HL-60 (cell line): Measurements from ENCODE around the gene ADAM12.

Source experiments
- GABPA ChIP-seq: IDR thresholded peaks from 2 replicates; pipeline ENCODE4 v1.6.1; 2012; ENCODE audit warnings: low read depth
- SPI1 ChIP-seq: IDR thresholded peaks from 2 replicates; pipeline ENCODE4 v1.6.1; 2012; ENCODE audit warnings: low read depth, mild to moderate bottlenecking, borderline replicate concordance
- TF ChIP-seq, protein P1 (sequence below): IDR thresholded peaks from one replicate; pipeline ENCODE4 v1.5.1; 2011; ENCODE audit warnings: low read length, control low read depth, inconsistent platforms; ENCODE audit not compliant: insufficient read depth
- TF ChIP-seq, protein P2 (sequence below): IDR thresholded peaks from 2 replicates; pipeline ENCODE4 v1.6.1; 2012; ENCODE audit warnings: low read depth; ENCODE audit not compliant: insufficient replicate concordance

DNA sequence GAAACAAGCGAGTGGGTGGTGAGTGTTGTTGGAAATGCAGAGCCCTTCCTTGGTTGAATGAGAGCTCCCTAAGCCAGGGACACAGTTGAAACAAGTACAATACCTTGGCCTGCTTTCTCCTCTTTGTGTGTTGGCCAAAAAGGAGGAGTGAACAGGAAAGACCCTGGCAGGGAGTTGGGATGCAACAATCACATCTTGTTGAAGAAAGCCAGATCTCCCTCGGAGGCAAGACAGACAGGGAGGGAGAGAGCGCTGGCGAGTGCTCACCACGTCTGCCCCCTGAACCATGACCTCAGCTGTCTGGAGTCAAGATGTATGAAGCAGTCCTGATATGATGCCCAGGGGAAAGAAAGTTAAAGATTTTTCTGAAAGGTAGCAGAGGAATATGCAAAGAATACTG, 66.8 kb downstream of the ADAM12 start:
- TF ChIP-seq, protein P1, sequence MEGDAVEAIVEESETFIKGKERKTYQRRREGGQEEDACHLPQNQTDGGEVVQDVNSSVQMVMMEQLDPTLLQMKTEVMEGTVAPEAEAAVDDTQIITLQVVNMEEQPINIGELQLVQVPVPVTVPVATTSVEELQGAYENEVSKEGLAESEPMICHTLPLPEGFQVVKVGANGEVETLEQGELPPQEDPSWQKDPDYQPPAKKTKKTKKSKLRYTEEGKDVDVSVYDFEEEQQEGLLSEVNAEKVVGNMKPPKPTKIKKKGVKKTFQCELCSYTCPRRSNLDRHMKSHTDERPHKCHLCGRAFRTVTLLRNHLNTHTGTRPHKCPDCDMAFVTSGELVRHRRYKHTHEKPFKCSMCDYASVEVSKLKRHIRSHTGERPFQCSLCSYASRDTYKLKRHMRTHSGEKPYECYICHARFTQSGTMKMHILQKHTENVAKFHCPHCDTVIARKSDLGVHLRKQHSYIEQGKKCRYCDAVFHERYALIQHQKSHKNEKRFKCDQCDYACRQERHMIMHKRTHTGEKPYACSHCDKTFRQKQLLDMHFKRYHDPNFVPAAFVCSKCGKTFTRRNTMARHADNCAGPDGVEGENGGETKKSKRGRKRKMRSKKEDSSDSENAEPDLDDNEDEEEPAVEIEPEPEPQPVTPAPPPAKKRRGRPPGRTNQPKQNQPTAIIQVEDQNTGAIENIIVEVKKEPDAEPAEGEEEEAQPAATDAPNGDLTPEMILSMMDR: no peak
- TF ChIP-seq SPI1 (no peak), GABPA (no peak)
- TF ChIP-seq, protein P2, sequence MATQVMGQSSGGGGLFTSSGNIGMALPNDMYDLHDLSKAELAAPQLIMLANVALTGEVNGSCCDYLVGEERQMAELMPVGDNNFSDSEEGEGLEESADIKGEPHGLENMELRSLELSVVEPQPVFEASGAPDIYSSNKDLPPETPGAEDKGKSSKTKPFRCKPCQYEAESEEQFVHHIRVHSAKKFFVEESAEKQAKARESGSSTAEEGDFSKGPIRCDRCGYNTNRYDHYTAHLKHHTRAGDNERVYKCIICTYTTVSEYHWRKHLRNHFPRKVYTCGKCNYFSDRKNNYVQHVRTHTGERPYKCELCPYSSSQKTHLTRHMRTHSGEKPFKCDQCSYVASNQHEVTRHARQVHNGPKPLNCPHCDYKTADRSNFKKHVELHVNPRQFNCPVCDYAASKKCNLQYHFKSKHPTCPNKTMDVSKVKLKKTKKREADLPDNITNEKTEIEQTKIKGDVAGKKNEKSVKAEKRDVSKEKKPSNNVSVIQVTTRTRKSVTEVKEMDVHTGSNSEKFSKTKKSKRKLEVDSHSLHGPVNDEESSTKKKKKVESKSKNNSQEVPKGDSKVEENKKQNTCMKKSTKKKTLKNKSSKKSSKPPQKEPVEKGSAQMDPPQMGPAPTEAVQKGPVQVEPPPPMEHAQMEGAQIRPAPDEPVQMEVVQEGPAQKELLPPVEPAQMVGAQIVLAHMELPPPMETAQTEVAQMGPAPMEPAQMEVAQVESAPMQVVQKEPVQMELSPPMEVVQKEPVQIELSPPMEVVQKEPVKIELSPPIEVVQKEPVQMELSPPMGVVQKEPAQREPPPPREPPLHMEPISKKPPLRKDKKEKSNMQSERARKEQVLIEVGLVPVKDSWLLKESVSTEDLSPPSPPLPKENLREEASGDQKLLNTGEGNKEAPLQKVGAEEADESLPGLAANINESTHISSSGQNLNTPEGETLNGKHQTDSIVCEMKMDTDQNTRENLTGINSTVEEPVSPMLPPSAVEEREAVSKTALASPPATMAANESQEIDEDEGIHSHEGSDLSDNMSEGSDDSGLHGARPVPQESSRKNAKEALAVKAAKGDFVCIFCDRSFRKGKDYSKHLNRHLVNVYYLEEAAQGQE: no peak
